Pulmonary artery endothelial cell (primary cell): ENCODE measurements around the gene LRRC63. TPM values are rescaled to one million over a fixed set of nuclear protein-coding genes. Genes with fewer than 3 reads are reported as not detected.
"Not testable (repeated sequence)": the region's sequence is repeated elsewhere in the genome, so short reads cannot be mapped to it uniquely, and the experiment has no call there.

Experiments
- DNase-seq: peaks from one replicate; pipeline ENCODE4 v3.0.0-alpha.2; 2011; ENCODE audit warnings: low read depth, low spot score
- total RNA-seq: library from RNA; depleted of rRNA; stranded (reverse); fragments of >200 nt; gene quantifications from 2 replicates; pipeline ENCODE4 v1.2.3, GENCODE V29; 2014

Gene LRRC63
- total RNA-seq, 1 donor from 2014 or later: not detected

GRCh38 chr13:46181840-46182490 is 29.8 kb upstream of the LRRC63 start, which contains the start of gene LCP1:
Gene LCP1, minus strand, starts transcription at chr13:46182177. Its CDS starts 22,515 bp downstream, at chr13:46159662.
- no peak for DNase-seq

GRCh38 chr13:46182491-46182877 is 29.2 kb upstream of the LRRC63 start:
- no peak for DNase-seq

GRCh38 chr13:46183018-46183946 is 28.4 kb upstream of the LRRC63 start:
- DNase-seq: no peak

GRCh38 chr13:46184277-46184699 is 27.4 kb upstream of the LRRC63 start:
- DNase-seq: no peak

GRCh38 chr13:46185634-46186033 is 26.1 kb upstream of the LRRC63 start:
- DNase-seq: no peak

GRCh38 chr13:46192412-46192811 is 19.3 kb upstream of the LRRC63 start:
- DNase-seq: no peak

- DNase-seq: no peak
Observed at GRCh38 chr13:46195016-46195415, 16.7 kb upstream of the LRRC63 start.

GRCh38 chr13:46197299-46198048 is 14.3 kb upstream of the LRRC63 start:
- DNase-seq: no peak

- DNase-seq: no peak
Observed at GRCh38 chr13:46198696-46199193, 13.0 kb upstream of the LRRC63 start.

GRCh38 chr13:46202188-46202795 is 9.4 kb upstream of the LRRC63 start:
- no peak for DNase-seq

GRCh38 chr13:46202966-46203365 is 8.8 kb upstream of the LRRC63 start:
- DNase-seq: no peak

- no peak for DNase-seq
Observed at GRCh38 chr13:46206143-46206542, 5.6 kb upstream of the LRRC63 start.

- DNase-seq: no peak
Observed at GRCh38 chr13:46207828-46208227, 3.9 kb upstream of the LRRC63 start.

GRCh38 chr13:46210362-46211083 is 1.2 kb upstream of the LRRC63 start:
- no peak for DNase-seq

GRCh38 chr13:46211116-46211482 is 629 bp upstream of the LRRC63 start:
- DNase-seq: no peak

GRCh38 chr13:46213242-46213641 is 1.5 kb downstream of the LRRC63 start:
- no peak for DNase-seq

GRCh38 chr13:46214741-46215140 is 3.0 kb downstream of the LRRC63 start:
- not testable (repeated sequence) for DNase-seq

- DNase-seq: not testable (repeated sequence)
Observed at GRCh38 chr13:46220234-46220633, 8.5 kb downstream of the LRRC63 start.

GRCh38 chr13:46229251-46229650 is 17.5 kb downstream of the LRRC63 start:
- no peak for DNase-seq

GRCh38 chr13:46232281-46232680 is 20.6 kb downstream of the LRRC63 start:
- peak; percentile 33 for DNase-seq

GRCh38 chr13:46235286-46235685 is 23.6 kb downstream of the LRRC63 start:
- DNase-seq: no peak
